ENCODE results near the gene CDPF1.

The CDPF1 gene

DNA sequence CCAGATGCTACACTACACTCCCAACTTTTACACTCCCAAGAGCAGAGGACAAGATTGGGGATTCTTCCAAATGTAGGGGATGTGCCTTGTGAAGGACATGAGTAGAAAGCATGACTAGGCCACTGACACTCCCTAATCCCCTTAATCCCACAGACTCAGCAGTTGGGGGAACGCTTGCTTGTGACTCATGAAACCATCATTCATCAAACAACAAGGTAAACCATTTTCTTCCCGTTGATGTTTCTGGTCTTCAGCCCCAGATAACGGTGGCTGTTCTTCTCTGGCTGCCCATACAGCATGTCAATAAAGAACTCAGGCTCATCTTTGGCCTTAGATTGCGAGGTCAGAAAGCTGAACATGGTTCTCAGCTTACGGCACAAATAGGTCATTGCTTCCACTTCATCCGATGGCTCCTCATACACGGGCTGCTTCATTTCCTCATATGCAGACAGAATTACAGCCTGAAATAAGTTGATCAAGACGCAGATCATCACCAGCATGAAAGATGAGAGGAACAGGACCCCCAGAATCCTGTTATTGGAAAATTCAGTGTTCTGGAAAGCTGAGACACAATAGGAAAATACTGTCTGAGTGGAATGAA, 6.4 kb upstream of the CDPF1 start:
- no peak for DNase-seq (ENCODE audit: low read depth)

DNA sequence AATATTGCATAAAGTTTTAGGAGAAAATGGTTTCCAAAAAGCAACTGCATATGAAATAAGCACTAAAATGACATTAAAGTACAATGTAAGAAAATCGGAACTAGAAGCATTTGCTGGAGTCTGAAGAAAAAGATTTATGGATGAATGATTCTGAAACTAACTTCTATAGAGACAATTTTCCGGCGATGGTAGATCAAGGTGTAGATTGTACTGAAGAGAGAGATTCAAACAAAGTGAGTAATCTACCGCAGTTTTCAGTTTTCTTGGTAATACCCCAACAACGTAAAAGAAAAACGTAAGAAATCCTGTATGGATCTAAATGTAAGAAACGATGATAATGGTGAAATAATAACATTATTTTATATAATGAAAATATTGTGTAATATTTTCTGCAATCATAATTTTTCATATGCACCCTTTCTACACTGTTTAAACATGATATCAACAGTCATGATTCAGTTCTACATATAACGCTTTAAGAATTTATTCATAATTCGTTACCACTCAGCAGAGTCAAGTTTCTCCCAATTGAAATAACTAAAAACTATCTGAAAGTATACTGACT, 1.8 kb upstream of the CDPF1 start:
- no peak for DNase-seq (ENCODE audit: low read depth)

DNA sequence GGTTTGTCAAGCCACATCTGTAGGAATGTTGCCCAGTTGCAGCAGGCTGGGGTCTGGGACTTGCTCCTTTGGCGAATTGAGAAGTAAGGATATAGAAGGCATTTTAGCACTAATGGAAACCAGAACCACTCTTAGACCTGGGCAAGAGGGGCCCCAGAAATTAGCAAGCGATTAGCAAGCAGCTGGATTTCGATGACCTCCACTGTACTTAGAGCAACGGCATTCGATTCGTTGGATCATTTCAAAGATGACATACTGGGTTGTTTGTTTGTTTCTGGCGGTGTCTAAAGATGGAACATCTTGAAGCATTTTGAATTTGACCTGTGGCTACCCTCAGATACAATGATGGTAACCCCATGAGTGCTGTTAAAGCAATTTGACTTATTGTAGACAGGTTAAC, 1.2 kb upstream of the CDPF1 start:
- DNase-seq (ENCODE audit: low read depth), result no peak

DNA sequence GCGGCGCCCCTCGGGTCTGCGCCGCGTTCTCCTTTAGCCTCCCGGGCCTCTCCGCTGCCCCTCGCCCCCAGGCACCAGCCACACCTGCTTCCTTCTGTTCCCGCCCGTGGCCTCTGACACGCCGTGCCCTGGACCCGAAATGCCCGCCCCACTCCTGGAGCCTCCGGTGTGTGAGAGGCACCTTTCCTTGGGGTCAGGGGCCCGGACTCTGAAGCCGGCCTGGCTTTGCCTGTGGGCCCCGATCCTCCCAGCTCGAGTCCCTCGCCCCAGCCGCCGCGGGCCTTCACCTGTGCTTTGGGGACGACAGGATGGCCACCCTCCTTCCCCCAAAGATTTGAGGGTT, 661 bp upstream of the CDPF1 start:
- no peak for DNase-seq (ENCODE audit: low read depth)

DNA sequence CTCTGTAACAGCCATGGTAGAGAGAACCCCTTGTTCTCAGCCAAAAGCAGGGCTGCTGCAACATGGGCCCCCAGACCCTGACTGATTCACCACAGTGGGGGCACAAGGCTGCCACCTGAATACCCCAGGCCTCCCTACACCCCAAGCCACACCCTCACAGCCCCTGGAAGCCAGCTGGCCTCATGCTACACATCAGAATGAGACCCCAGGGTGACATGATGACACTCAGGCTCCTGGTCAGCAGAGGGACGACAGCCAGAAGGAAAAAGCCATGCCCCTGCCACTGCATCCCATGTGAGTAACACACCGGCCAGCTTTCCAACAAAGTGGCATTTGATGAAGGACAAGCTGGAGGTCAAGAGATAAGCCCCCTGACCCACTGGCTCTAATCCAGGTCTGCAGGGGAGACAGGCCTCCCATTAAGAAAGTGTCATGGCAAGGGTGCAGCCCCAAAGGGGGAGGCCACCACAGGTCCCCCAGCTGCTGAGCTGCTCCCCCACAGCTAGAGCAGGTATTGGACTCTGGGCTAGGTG, 2.6 kb downstream of the CDPF1 start:
- DNase-seq (ENCODE audit: low read depth), result no peak

DNA sequence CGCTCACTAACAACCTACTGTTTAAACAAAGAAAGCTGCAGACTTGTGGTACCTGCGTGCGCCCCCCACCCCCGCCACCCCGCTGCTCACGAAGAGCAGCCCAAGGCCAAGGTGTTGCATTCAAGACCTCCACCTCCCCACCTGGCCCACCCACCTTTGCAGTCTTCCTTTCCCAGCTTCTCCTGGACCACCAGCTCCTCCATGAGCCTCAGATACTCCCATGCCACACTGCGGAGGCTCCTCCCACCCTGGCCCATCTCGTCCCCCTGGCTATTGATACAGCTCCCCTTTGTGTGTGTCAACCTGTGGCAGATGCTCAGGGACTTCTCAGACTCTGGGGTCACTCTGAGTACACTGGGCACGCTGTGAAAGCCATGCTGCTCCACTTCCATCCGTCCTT, 3.9 kb downstream of the CDPF1 start:
- DNase-seq (ENCODE audit: low read depth), result no peak

DNA sequence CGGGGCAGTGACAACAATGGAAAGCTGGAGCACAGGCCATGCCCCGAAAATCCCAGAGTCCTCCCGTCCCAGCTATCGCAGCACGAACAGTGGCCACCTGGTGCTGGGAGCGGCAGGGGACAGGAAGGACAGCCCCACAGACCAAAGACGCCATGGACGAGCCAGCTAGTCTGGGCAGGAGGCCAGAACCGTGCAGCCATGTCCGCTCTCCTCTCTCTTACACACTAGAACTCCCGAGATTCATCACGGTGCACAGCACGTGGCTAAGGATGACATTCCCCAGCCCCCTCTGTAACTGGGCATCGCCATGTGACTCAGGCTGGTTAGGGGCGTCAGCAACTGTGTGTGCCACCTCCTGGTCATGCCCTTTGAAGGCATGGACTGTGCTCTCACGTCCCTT, 4.6 kb downstream of the CDPF1 start:
- no peak for DNase-seq (ENCODE audit: low read depth)

DNA sequence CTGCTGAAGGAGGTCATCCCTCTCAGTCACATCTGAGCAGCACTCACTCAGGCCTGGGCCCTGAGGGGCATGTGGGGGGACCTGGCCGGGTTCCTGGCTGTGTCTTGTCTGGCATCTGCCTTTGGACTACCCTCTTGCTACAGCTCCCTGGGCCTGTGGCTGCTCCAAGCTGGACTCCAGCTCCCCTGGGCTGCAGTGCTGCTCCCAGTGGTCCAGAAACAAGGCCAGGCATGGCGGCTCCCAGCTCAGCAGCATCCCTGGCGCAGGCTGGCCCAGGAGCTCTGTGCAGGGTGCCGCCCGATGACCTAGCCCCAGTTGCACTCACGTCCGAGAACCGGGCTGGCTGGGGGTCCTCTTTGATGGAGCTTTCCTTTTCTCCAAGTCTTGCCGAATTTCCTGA, 5.3 kb downstream of the CDPF1 start:
- DNase-seq (ENCODE audit: low read depth), result no peak

DNA sequence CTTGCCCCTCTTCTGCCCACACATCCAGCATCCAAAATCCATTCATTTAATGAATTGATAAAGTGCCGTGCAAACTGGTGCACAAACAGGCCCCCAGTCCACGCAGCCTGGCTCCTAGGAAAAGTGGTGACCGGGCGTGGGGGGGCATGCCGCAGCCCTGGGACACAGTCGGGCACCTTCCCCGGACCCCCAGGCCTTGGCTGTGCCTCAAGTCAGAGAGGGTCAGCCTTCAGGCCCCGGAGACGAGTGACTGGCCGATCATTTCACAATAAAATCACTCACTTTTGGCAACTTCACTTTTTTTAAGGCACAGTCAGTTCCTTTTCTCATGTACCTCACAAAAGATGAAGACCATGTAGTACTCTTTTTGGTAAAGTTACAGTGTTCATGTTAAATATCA, 8.0 kb downstream of the CDPF1 start:
- no peak for DNase-seq (ENCODE audit: low read depth)

DNA sequence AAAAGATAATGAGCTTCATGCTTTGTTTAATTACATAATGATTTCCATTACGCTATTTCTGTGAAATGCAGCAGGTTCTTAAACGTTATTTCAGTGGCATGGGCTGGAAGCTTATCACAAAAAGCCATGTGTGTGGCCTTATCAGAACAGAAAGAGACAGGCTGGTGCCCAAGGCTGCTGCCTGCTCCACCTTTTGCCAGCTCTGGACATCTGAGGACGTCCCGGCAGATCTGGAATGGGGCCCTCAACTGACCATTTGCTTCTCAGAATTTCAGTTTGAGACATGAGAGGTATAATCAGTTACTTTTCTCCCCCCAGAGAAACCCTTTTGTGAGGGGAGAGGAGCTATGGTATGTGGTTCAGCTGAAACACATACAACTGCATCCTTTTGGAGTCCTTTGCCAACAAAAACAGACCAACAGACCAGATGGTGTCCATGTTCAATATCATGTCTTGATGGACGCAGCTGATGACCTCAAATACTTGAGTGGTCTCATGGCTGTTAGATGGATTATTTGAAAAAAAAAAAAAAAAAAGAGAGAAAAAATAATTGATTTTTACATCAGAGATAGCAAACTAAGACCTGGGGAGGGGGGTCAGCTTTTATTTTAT, 8.6 kb downstream of the CDPF1 start:
- no peak for DNase-seq (ENCODE audit: low read depth)

DNA sequence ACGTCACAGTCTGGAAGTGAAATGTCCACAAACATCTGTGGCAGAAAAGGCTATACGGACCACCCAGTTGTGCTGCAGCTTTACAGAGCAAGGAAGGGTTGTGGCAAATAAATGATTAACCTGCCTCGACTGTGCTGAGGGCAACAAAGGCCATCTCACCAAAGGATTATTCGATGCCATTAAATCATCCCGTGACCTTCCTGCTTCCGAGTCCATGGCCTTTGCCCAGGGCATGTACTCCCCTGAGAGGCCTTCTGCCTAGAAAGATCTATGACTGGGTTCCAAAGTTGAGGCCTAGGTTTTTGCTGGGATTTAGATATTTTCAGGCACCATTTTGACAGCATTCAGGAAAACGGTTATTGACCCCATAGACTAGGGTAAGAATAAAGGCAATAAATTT, 9.2 kb downstream of the CDPF1 start:
- no peak for DNase-seq (ENCODE audit: low read depth)

DNA sequence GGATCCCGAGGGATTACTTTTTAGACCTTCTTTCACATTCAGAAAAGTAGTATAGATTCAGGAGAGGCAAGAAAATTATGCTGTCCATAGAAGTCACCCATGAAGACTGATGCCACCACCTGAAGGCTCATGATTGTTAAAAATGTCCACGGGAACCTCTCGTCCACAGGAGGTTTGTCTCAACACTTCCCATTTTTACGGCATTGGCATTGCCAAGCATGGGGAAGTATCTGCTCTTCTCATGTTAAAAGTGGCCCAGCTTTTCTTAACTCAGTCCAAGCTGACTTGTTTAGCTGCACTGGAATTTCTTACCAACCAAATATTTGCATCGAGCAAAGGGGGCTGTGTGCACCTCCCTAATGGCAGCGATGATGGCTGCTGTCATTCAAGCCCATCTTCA, 9.6 kb downstream of the CDPF1 start:
- no peak for DNase-seq (ENCODE audit: low read depth)

DNA sequence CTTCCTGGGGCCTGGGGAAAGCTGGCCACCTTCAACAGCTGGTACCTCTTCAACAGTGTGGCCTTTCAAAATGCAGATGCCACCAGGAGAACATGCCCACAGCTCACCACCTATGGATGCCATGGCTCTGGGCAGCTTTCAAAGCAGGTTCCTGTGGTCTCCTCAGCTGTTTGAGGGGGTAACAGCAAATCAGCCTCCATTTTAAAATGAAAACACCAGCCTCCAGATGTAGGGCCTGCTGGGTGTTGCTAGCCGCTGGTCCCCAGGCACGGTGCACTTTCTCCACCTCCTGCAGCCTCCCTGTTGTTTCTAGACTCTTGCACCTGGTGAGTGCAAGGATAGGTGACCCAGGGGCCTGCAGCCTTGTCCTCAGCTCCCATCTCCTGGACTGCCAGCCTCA, 10.0 kb downstream of the CDPF1 start:
- no peak for DNase-seq (ENCODE audit: low read depth)

DNA sequence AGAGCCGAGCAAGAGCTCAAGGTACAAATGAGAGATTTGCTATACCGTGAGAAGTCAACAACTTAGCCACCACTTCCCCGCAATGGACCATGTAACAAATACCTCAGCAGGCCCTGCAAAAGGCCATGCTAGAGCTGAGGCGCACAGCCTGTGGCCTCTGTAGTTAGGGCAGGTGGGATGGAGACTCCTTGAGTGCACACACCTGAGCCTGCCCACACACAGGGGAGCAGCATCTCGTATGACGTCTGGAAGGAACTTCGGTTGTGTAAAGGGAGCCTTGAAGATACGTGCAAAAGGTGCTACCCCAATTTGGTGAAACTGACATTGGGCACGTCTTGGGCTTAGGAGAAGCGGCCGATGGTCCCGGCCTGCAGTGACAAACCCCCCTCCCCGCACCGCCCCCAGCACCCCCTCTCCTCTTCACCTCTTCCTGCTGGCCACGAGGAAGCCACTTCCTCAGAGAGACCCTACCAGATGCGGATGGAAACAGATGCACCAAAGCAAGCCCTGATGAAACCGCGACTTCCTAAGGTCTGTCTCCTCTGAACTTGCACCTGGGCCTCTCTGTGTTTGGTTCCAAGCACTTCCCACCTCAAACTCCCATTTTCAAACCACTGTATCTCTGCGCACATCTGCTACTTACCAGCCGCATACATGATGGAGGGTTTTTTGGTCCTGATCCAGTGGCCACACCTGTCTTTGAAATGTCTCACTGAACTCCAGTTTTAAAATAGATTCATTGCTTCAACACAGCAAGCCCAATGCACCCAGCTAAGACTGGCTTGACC, 10.6 kb downstream of the CDPF1 start:
- DNase-seq (ENCODE audit: low read depth), result no peak

DNA sequence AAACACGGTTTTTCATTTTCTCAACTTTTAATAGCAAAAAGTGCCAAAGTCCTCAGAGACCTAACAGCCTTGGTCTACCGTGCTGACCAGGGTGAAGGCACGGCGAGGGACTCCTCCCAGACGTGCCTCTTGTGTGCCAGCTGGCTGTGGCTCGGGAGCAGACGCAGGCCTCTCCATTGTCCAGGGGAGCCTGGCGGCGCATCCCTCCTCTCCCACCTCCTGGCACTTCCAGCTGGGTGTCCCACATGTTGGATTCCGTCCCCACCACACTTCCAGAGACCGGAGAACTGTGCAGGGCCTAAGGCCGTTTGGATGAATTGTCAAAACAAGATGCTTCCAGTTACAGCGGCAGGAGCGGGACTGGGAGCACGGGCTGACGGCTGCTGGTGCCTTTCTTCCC, 11.6 kb downstream of the CDPF1 start:
- DNase-seq (ENCODE audit: low read depth), result no peak

DNA sequence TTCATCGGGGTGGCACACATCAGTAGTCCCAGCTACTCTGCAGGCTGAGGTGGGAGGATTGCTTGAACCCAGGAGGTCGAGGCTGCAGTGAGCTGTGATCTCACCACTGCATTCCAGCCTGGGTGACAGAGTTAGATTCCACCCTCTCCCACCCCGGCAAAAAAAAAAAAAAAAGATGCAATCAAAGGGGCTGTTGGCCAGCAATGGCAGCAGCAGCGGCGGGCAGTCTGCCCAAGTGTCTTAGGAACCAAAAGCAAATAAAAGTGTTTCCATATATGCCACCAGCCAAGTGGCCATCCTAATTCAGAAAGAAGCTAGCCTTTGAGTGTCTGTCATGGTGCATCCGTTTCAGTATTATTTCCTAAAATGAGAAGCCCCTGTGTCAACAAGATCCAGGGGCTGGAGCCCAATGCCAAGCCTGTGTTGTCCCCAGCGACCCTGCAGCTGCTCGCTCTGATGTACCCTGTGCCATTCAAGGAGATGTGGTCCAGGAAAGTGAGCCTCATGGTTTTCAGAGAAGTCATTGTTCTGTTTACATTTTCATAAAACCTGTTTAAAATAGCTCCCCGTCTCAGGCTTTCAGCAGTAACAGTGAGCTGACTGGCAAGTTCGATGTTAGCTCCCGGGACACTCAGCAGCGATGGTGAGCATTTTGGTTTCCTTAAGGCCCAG, 12.5 kb downstream of the CDPF1 start:
- DNase-seq (ENCODE audit: low read depth), result no peak

DNA sequence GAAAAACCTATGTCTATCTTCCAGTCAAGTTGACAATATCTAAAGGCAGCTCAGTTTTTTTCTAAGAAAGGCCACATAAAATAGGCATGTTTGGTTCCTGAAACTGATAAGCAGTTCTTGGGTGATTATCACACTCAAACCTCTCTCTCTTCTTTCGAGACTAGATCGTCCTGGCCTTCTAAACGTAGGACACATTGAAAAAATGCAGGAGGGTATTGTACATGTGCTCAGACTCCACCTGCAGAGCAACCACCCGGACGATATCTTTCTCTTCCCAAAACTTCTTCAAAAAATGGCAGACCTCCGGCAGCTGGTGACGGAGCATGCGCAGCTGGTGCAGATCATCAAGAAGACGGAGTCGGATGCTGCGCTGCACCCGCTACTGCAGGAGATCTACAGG, 15.1 kb downstream of the CDPF1 start:
- DNase-seq (ENCODE audit: low read depth), result no peak

DNA sequence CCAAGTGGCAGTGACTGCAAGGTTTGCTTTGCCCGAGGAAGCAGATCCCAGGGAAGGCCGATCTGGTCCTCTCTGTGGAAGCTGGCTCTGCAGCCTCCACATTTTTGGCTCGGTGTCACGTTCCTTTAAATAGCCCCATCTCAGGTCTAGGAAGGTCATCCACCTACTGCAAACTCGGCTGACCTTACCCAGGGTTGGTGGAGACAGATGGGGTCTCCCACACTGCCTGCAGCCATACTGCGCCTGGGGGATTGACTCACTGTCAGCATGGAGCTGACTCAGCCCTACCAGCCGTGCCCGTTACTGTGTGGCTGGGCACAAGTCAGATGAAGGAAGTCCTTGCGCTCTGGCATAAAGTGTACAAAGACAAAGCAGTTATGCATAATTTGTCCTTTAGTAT, 16.9 kb downstream of the CDPF1 start:
- no peak for DNase-seq (ENCODE audit: low read depth)

DNA sequence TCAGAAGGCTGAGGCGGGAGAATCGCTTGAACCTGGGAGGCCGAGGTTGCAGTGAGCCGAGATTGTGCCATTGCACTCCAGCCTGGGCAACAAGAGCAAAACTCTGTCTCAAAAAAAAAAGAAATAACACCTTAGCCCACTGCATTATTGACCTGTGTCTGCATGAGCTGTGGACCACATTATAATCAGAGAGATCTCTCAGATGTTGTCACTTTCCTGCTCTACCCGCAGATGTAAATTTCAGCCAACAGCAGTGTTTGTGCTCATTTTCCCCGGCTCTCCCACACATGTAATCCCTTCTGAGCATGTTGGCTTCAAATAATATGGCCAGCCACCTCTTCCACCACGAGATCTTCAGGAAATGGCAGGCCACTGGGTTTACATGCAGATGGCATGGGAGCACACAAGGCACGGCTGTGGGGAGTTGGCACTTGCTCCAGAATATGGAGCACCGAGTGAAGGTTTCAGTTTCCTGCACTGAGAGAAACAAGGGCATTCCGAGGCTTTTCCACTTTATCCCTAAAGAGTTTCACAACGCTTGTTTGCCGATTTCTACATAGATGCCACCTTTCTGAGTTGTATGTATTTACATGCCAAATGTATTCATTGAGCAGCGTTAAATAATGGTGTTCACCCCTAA, 19.7 kb downstream of the CDPF1 start:
- DNase-seq (ENCODE audit: low read depth), result no peak

DNA sequence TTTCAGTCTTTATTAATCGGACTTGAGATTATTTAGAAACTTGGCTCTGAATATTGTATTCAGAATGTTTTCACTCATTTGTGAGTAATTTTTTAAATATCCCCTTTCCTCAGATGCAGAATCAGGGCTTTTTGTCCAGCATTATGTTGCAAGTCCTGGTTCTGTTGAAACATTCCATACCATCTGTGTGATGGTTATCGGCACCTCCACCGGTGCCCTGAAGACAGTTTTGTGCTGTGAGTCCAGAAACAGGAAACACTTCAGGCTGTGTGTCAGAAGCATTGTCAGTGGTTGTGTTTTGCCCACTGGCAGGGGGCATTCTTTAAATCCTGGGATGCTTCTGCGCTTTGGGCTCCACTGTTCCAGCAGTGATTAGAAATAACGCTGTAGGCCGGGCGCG, 20.4 kb downstream of the CDPF1 start:
- no peak for DNase-seq (ENCODE audit: low read depth)

DNA sequence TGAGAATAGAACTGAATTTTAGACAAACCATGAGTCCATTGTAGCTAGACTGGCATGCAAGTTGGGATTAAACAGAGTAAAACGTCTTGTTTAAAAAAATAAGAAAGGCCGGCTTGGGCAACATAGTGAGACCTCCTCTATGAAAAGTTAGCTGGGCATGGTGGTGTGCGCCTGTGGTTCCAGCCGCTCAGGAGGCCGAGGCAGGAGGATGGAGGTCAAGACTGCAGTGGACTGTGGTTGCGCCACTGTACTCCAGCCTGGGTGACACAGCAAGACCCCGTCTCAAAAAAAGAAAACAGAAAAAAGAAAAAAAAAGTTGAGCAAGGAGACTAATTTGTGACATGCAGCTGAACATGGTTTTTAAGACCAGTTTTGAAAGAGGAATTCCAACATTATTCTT, 23.5 kb downstream of the CDPF1 start:
- DNase-seq (ENCODE audit: low read depth), result no peak

DNA sequence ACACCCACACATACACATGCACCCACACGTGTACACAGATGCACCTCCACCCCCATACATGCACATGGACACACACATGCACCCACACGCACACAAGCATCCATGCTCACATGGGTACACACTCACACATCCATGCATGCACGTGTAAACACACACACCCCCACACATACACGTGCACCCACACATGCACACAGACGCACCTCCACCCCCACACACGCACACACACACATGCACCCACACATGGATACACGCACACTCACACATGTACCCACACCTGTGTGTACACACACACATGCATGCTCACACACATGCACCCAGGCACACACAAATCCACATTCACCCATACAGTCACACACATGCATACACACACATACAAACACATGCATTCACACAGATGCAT, 24.5 kb downstream of the CDPF1 start:
- DNase-seq (ENCODE audit: low read depth), result no peak
